ENCODE results near the gene RNF187.
A peak's percentile ranks its signal among the peaks of the same experiment; 100 is the strongest.

RNF187 gene

GRCh38 chr1:228453022-228453560 lies 34.1 kb upstream of the RNF187 start:
- Mint-ChIP-seq H3K36me3 (ENCODE audit: insufficient read depth) (peaks cover 10% of the 10 kb centered on the region), H3K9me3 (no peaks in the 10 kb centered on the region), H3K27me3 (peaks cover under 1% of the 10 kb centered on the region), H3K4me1 (peaks cover 25% of the 10 kb centered on the region), H3K4me3 (no peak overlapping the region), H3K27ac (ENCODE audit: low read depth) (no peak overlapping the region)
- ATAC-seq (replicated peaks; ENCODE audit: extremely low read depth, poor library complexity, severe bottlenecking) (no peak), DNase-seq (ENCODE audit: low spot score in 2 of 2) (no peak)

GRCh38 chr1:228453614-228454013 lies 33.6 kb upstream of the RNF187 start:
- no peak overlapping the region for H3K27ac Mint-ChIP-seq (ENCODE audit: low read depth)
- H3K4me3 Mint-ChIP-seq = no peak overlapping the region
- H3K36me3 Mint-ChIP-seq (ENCODE audit: insufficient read depth) = peaks cover 16% of the 10 kb centered on the region
- peaks cover 30% of the 10 kb centered on the region for H3K4me1 Mint-ChIP-seq
- no peaks in the 10 kb centered on the region for H3K9me3 Mint-ChIP-seq
- no peak for ATAC-seq (replicated peaks; ENCODE audit: extremely low read depth, poor library complexity, severe bottlenecking)
- DNase-seq (ENCODE audit: low spot score in 2 of 2) = no peak
- H3K27me3 Mint-ChIP-seq = no peaks in the 10 kb centered on the region

GRCh38 chr1:228454238-228454637 lies 32.9 kb upstream of the RNF187 start:
- Mint-ChIP-seq H3K27me3 (no peaks in the 10 kb centered on the region), H3K9me3 (no peaks in the 10 kb centered on the region), H3K4me3 (no peak overlapping the region), H3K4me1 (peaks cover 31% of the 10 kb centered on the region), H3K36me3 (ENCODE audit: insufficient read depth) (peaks cover 21% of the 10 kb centered on the region), H3K27ac (ENCODE audit: low read depth) (no peak overlapping the region)
- ATAC-seq (replicated peaks; ENCODE audit: extremely low read depth, poor library complexity, severe bottlenecking) (no peak), DNase-seq (ENCODE audit: low spot score in 2 of 2) (no peak)

- Mint-ChIP-seq H3K4me1 (peaks cover 31% of the 10 kb centered on the region), H3K9me3 (no peaks in the 10 kb centered on the region), H3K27ac (ENCODE audit: low read depth) (no peak overlapping the region), H3K27me3 (no peaks in the 10 kb centered on the region), H3K4me3 (no peak overlapping the region), H3K36me3 (ENCODE audit: insufficient read depth) (peaks cover 21% of the 10 kb centered on the region)
- ATAC-seq (replicated peaks; ENCODE audit: extremely low read depth, poor library complexity, severe bottlenecking) = no peak
- DNase-seq (ENCODE audit: low spot score in 2 of 2) = no peak
Observed at GRCh38 chr1:228455715-228456114, 31.5 kb upstream of the RNF187 start.

- Mint-ChIP-seq H3K9me3 (no peaks in the 10 kb centered on the region), H3K4me3 (peak overlapping the region; percentile 94), H3K36me3 (ENCODE audit: insufficient read depth) (peaks cover 21% of the 10 kb centered on the region), H3K4me1 (peaks cover 31% of the 10 kb centered on the region), H3K27ac (ENCODE audit: low read depth) (peak overlapping the region; percentile 99), H3K27me3 (no peaks in the 10 kb centered on the region)
- DNase-seq (ENCODE audit: low spot score in 2 of 2) = no peak
- ATAC-seq (replicated peaks; ENCODE audit: extremely low read depth, poor library complexity, severe bottlenecking) = no peak
Observed at GRCh38 chr1:228456252-228457016, 30.7 kb upstream of the RNF187 start.

GRCh38 chr1:228457017-228457395 lies 30.2 kb upstream of the RNF187 start:
- peaks cover 21% of the 10 kb centered on the region for H3K36me3 Mint-ChIP-seq (ENCODE audit: insufficient read depth)
- H3K9me3 Mint-ChIP-seq = no peaks in the 10 kb centered on the region
- ATAC-seq (replicated peaks; ENCODE audit: extremely low read depth, poor library complexity, severe bottlenecking) (no peak), DNase-seq (ENCODE audit: low spot score in 2 of 2) (no peak)
- H3K27ac Mint-ChIP-seq (ENCODE audit: low read depth) = peak overlapping the region; percentile 99
- H3K4me3 Mint-ChIP-seq = peak overlapping the region; percentile 94
- H3K27me3 Mint-ChIP-seq = no peaks in the 10 kb centered on the region
- peaks cover 31% of the 10 kb centered on the region for H3K4me1 Mint-ChIP-seq

- H3K4me3 Mint-ChIP-seq = peak overlapping the region; percentile 94
- peak overlapping the region; percentile 99 for H3K27ac Mint-ChIP-seq (ENCODE audit: low read depth)
- ATAC-seq (replicated peaks; ENCODE audit: extremely low read depth, poor library complexity, severe bottlenecking) (peak; percentile 85), DNase-seq (ENCODE audit: low spot score in 2 of 2) (peak; percentile 74 to 89)
- no peaks in the 10 kb centered on the region for H3K27me3 Mint-ChIP-seq
- H3K36me3 Mint-ChIP-seq (ENCODE audit: insufficient read depth) = peaks cover 21% of the 10 kb centered on the region
- no peaks in the 10 kb centered on the region for H3K9me3 Mint-ChIP-seq
- H3K4me1 Mint-ChIP-seq = peaks cover 34% of the 10 kb centered on the region
Observed at GRCh38 chr1:228457396-228458176, 29.6 kb upstream of the RNF187 start.

GRCh38 chr1:228459091-228459993 lies 27.8 kb upstream of the RNF187 start:
- H3K4me3 Mint-ChIP-seq = peak overlapping the region; percentile 94
- H3K4me1 Mint-ChIP-seq = peaks cover 47% of the 10 kb centered on the region
- H3K36me3 Mint-ChIP-seq (ENCODE audit: insufficient read depth) = peaks cover 20% of the 10 kb centered on the region
- H3K9me3 Mint-ChIP-seq = no peaks in the 10 kb centered on the region
- ATAC-seq (replicated peaks; ENCODE audit: extremely low read depth, poor library complexity, severe bottlenecking) = no peak
- peak; percentile 31 to 37 for DNase-seq (ENCODE audit: low spot score in 2 of 2)
- peak overlapping the region; percentile 99 for H3K27ac Mint-ChIP-seq (ENCODE audit: low read depth)
- no peaks in the 10 kb centered on the region for H3K27me3 Mint-ChIP-seq

- no peaks in the 10 kb centered on the region for H3K27me3 Mint-ChIP-seq
- H3K4me1 Mint-ChIP-seq = peaks cover 62% of the 10 kb centered on the region
- DNase-seq (ENCODE audit: low spot score in 2 of 2) (no peak), ATAC-seq (replicated peaks; ENCODE audit: extremely low read depth, poor library complexity, severe bottlenecking) (no peak)
- peak overlapping the region; percentile 50 for H3K27ac Mint-ChIP-seq (ENCODE audit: low read depth)
- no peaks in the 10 kb centered on the region for H3K9me3 Mint-ChIP-seq
- H3K36me3 Mint-ChIP-seq (ENCODE audit: insufficient read depth) = peaks cover 22% of the 10 kb centered on the region
- H3K4me3 Mint-ChIP-seq = peak overlapping the region; percentile 59
Observed at GRCh38 chr1:228460821-228461220, 26.4 kb upstream of the RNF187 start.

GRCh38 chr1:228462560-228462959 lies 24.6 kb upstream of the RNF187 start:
- no peaks in the 10 kb centered on the region for H3K9me3 Mint-ChIP-seq
- H3K4me1 Mint-ChIP-seq = peaks cover 48% of the 10 kb centered on the region
- H3K27me3 Mint-ChIP-seq = no peaks in the 10 kb centered on the region
- DNase-seq (ENCODE audit: low spot score in 2 of 2) = no peak
- no peak for ATAC-seq (replicated peaks; ENCODE audit: extremely low read depth, poor library complexity, severe bottlenecking)
- no peak overlapping the region for H3K27ac Mint-ChIP-seq (ENCODE audit: low read depth)
- H3K4me3 Mint-ChIP-seq = peak overlapping the region; percentile 80
- peaks cover 18% of the 10 kb centered on the region for H3K36me3 Mint-ChIP-seq (ENCODE audit: insufficient read depth)

GRCh38 chr1:228463009-228463558 lies 24.1 kb upstream of the RNF187 start:
- no peak for ATAC-seq (replicated peaks; ENCODE audit: extremely low read depth, poor library complexity, severe bottlenecking)
- H3K36me3 Mint-ChIP-seq (ENCODE audit: insufficient read depth) = peaks cover 13% of the 10 kb centered on the region
- H3K27me3 Mint-ChIP-seq = no peaks in the 10 kb centered on the region
- H3K9me3 Mint-ChIP-seq = no peaks in the 10 kb centered on the region
- peaks cover 43% of the 10 kb centered on the region for H3K4me1 Mint-ChIP-seq
- DNase-seq (ENCODE audit: low spot score in 2 of 2) = no peak
- H3K27ac Mint-ChIP-seq (ENCODE audit: low read depth) = no peak overlapping the region
- peak overlapping the region; percentile 80 for H3K4me3 Mint-ChIP-seq
